ENCODE data around the gene RPL3. TPM values are rescaled to one million over a fixed set of nuclear protein-coding genes. Genes with fewer than 3 reads are reported as not detected.

Gene RPL3
- polyA plus RNA-seq, 1 experiment, result 4,772 TPM

DNA sequence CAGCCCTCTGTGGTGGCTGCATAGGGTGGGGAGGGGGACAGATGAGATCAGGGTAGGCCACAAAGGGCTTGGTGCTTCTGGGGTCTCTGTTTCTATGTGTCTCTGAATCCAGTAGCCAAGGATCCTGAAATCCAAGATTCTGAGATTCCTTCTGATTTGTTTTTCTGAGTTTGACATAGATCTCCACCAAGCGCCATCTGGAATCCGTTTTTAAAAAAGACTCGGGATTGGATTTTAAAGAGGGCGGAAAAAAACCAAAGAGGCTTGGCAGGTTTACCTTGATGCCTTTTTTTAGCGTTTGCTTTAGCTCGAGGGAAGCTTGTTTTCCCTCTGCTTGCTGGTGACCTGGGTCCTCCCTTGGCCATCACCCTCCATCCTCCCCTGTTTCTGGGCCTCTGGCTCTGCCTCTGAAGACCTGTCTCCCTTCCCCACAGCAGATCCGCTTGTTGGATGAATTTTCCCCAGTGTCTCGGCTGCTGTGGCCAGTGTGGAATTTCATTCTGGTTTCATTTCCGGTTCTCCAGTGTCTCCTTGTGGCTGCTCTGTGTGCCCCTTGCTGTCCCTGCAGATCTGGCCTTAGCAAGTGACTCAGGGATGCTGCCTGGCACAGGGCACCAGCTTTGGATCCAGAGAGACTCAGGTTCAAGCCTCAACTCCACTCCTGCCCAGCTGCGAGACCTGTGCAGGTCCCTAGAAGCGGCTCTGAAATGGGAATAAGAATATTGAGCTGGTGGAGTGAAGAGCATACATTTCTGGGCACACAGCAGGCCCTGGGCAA is 45.5 kb upstream of the RPL3 start:
- POLR2A ChIA-PET, result no interaction called here
- CTCF ChIA-PET, result interaction anchor here (0.9 to 3.0 kb wide), 9 partner anchors 10 to 164 kb away, joined by 3 to 10 read pairs (median 6); no protein-coding TSS in a partner anchor
- TF ChIP-seq, protein P1, sequence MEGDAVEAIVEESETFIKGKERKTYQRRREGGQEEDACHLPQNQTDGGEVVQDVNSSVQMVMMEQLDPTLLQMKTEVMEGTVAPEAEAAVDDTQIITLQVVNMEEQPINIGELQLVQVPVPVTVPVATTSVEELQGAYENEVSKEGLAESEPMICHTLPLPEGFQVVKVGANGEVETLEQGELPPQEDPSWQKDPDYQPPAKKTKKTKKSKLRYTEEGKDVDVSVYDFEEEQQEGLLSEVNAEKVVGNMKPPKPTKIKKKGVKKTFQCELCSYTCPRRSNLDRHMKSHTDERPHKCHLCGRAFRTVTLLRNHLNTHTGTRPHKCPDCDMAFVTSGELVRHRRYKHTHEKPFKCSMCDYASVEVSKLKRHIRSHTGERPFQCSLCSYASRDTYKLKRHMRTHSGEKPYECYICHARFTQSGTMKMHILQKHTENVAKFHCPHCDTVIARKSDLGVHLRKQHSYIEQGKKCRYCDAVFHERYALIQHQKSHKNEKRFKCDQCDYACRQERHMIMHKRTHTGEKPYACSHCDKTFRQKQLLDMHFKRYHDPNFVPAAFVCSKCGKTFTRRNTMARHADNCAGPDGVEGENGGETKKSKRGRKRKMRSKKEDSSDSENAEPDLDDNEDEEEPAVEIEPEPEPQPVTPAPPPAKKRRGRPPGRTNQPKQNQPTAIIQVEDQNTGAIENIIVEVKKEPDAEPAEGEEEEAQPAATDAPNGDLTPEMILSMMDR (IDR thresholded peaks at IDR 0.05; ENCODE audit: insufficient read depth, low read depth, low read length), result peak; percentile 55
- Histone ChIP-seq H3K4me3 (ENCODE audit: low read depth, low read length) (no peak overlapping the region), H3K36me3 (ENCODE audit: control insufficient read depth, insufficient read depth, low read length) (peaks cover 4% of the 10 kb centered on the region), H3K27me3 (ENCODE audit: control insufficient read depth, insufficient read depth, low read length) (no peaks in the 10 kb centered on the region)
- no peak for DNase-seq (ENCODE audit: low read depth)

DNA sequence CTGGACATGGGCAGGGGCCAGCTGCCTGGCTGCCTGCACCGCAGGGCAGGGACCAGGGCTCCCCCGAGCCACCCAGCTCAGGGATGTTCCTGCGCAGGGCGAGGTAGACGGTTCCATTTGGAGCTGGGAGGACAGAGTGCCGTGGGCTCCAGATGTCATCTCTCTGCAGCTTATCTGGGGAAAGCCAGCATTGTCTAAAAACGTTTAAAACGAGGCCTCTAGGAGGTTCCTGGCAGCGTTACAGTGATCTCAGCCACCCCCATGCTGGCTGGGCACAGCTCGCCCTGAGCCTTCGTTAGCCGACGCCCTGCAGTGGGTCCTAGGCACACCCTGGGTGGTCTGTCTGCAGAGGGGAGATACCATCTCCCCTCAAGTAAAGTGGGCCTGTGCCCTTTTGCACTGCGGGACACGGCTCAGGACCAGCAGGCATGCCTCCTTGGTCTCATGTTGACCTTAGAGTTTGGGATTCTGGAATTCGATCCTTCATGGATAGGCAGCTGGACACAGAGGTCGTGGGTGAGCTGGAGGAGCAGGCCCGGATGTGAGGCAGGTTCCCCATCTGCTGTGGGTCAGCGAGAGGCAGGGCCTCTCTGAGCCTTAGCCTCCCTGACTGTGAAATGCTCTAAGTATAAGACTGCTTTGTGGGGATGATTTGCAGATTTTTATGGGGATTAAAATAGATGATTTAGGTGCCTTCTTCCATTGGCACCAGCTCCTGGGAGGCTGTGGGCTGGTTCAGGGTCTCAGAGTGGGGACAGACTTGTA is 44.5 kb upstream of the RPL3 start:
- POLR2A ChIA-PET, result interaction anchor here (0.6 kb wide), 1 partner anchor 44 kb away, joined by 3 read pairs; the partner anchor contains the start of gene RPL3

DNA sequence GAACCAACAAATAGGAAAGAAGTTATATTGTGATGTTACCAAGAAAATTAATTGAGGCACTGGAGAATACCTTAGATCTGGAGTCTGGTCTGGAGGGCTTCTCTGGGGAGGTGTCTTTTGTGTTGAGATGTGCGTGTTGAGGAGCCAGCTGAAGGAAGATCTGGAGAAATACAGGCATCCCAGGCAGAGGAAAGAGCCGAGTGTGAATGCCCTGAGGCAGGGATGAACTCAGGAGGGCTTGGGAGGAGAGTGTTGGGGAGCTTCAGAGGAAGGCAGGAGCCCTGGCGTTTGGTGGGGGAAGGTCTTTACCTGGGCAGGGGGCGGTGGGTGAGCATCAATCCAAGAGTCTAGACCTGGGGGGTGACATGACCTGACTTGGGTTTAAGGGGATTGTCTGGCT is 43.5 kb upstream of the RPL3 start:
- POLR2A ChIA-PET, result no interaction called here

More for the DNA sequence above, 44.5 kb upstream of the RPL3 start:
- no peak for DNase-seq (ENCODE audit: low read depth)
- CTCF ChIA-PET, result interaction anchor here (1.0 to 3.0 kb wide), 8 partner anchors 9 to 194 kb away, joined by 3 to 10 read pairs (median 4); partner anchors contain the start of gene SYNGR1
- H3K4me3 ChIP-seq (ENCODE audit: low read depth, low read length), result no peak overlapping the region
- peaks cover 4% of the 10 kb centered on the region for H3K36me3 ChIP-seq (ENCODE audit: control insufficient read depth, insufficient read depth, low read length)
- H3K27me3 ChIP-seq (ENCODE audit: control insufficient read depth, insufficient read depth, low read length), result no peaks in the 10 kb centered on the region
- TF ChIP-seq, protein P1 (IDR thresholded peaks at IDR 0.05; ENCODE audit: insufficient read depth, low read depth, low read length), result no peak

DNA sequence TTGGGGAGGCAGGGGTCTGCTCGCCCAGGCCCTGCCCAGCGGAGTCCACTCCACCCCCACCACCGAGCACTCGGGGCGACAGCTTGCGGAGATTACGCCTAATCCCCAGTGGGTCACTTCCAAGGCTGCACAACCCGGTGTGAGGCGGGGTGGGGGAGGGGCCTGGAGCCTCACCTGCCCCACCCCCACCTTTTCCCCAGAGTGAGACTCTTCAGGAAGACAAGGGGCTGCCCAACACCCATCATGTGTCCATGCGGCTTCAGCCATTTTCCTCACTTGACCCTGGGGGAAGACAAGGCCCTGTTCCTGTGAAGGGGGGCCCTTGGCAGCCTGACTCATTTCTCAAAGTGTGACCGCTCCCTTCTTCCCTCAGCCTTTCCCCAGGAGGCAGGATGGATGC is 42.8 kb upstream of the RPL3 start:
- POLR2A ChIA-PET, result no interaction called here
- H3K27me3 ChIP-seq (ENCODE audit: control insufficient read depth, insufficient read depth, low read length), result no peaks in the 10 kb centered on the region
- no peak overlapping the region for H3K4me3 ChIP-seq (ENCODE audit: low read depth, low read length)
- peaks cover 7% of the 10 kb centered on the region for H3K36me3 ChIP-seq (ENCODE audit: control insufficient read depth, insufficient read depth, low read length)
- CTCF ChIA-PET, result interaction anchor here (1.0 kb wide), 1 partner anchor 44 kb away, joined by 4 read pairs; no protein-coding TSS in a partner anchor
- TF ChIP-seq, protein P1 (IDR thresholded peaks at IDR 0.05; ENCODE audit: insufficient read depth, low read depth, low read length), result no peak
- no peak for DNase-seq (ENCODE audit: low read depth)

More for the DNA sequence above, 43.5 kb upstream of the RPL3 start:
- H3K36me3 ChIP-seq (ENCODE audit: control insufficient read depth, insufficient read depth, low read length), result peaks cover 7% of the 10 kb centered on the region
- no peak overlapping the region for H3K4me3 ChIP-seq (ENCODE audit: low read depth, low read length)
- TF ChIP-seq, protein P1 (IDR thresholded peaks at IDR 0.05; ENCODE audit: insufficient read depth, low read depth, low read length), result no peak
- H3K27me3 ChIP-seq (ENCODE audit: control insufficient read depth, insufficient read depth, low read length), result no peaks in the 10 kb centered on the region
- CTCF ChIA-PET, result interaction anchor here (0.7 to 2.1 kb wide), 5 partner anchors 17 to 193 kb away, joined by 3 to 10 read pairs (median 4); no protein-coding TSS in a partner anchor
- no peak for DNase-seq (ENCODE audit: low read depth)

DNA sequence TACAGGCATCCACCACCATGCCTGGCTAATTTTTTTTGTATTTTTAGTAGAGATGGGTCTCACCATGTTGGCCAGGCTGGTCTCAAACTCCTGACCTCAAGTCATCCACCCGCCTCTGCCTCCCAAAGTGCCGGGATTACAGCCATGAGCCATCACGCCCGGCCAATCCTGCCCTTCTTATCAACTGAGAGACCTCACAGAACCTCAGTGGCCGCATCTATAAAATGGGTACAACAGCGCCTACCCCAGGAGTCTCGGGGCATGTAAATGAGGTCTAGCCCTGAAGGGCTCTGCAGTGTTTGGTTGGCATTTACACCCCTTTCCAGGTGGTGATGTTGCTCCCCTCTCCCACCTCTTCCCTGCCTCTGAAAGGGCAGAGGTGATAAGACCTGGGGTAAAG is 42.1 kb upstream of the RPL3 start:
- H3K36me3 ChIP-seq (ENCODE audit: control insufficient read depth, insufficient read depth, low read length), result peaks cover 3% of the 10 kb centered on the region; the same call in 1 of the 2 replicates
- TF ChIP-seq, protein P1 (IDR thresholded peaks at IDR 0.05; ENCODE audit: insufficient read depth, low read depth, low read length), result no peak
- POLR2A ChIA-PET, result no interaction called here
- H3K4me3 ChIP-seq (ENCODE audit: low read depth, low read length), result no peak overlapping the region
- CTCF ChIA-PET, result interaction anchor here (0.7 to 1.2 kb wide), 2 partner anchors 18 to 136 kb away, joined by 3 to 4 read pairs; no protein-coding TSS in a partner anchor
- no peaks in the 10 kb centered on the region for H3K27me3 ChIP-seq (ENCODE audit: control insufficient read depth, insufficient read depth, low read length)
- DNase-seq (ENCODE audit: low read depth), result no peak
